Smooth muscle cell of bladder (primary cell): Measurements from ENCODE around the gene RPP30. TPM values are rescaled to one million over a fixed set of nuclear protein-coding genes. Genes with fewer than 3 reads are reported as not detected.

Experiments used
- total RNA-seq: library from RNA; depleted of rRNA; stranded (reverse); fragments of >200 nt; gene quantifications from 2 replicates; pipeline ENCODE4 v1.2.3, GENCODE V29; 2014

Gene RPP30
- 32.9 and 35.6 TPM in 2 replicates for total RNA-seq

DNA sequence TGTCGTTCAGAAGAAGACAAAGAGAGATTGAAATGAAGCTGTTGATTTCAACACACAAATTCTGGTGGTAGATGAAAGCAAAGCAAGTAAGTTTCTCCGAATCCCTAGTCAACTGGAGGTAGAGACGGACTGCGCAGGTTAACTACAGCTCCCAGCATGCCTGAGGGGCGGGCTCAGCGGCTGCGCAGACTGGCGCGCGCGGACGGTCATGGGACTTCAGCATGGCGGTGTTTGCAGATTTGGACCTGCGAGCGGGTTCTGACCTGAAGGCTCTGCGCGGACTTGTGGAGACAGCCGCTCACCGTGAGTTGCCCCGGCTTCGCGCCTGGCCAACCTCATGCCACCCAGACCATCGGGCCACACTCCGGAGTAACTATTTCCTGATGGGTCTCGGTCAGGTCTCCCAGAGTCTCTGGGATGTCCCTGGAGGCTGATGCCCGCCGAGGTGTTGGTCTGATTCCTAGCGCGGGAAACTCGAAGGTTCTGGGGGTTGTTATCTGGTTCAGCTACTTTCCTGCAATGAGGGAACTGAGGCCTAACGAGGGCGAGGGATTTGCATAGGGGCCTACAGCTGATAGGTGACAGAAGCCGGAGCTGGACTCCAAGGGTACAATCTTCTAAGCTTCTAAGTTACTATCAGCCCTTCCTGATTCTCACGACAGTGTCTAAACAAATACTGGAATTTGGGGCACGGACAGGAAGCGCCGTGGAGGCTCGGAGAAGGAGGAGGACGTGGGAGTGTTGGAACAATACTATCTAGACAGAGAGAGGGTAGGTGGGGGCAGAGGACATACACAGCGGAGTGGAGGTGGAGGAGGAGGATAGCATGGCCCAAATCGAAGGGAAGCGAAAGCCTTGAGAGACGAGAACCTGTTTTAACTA, at the start of gene RPP30:
Gene RPP30 (plus strand): TSS at position 209 of the 882 bp plus-strand sequence. CDS start 13 bp downstream, at position 222.

DNA sequence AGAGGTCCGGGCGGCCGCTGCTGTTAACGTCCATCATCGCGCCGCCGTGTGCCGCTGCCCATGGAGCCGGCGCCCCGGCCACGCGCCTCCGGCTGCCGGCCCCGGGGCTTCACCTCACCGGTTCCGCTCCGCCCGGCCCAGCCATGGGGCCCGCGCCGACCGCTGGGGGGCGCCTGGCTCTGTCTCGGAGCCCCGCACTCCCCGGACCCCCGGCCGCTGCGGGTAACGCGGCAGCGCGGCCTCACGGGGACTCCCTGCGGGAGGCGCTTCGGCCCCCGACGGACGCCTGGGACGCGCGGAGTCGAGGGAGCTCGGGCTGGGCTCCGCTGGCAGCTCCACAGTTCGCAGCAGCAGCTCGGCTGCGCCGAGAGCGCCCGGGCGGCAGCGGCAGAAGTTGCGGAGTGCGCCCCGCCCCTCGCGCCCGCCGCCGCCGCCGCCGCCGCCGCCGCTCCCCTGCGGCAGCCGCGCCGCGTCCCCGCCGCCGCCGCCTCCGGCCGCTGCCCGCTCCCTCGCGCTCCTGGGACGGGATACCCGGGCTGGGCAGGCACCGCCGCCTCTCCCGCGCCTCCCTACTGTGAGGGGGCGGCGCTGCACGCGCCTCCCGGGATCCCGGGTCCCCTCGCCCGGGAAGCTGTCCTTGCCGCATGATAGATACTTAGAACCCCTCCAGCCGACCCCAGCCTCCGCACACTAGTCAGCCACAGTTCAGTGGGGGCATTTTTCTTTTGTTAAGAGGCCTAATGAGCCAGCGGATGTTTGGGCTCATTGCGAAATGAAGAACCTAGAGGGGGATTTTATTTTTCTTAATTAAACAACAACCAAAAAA, 13.9 kb upstream of the RPP30 start, which contains the start of gene HTR7:
Gene HTR7 (minus strand): TSS at position 405 of the 826 bp plus-strand sequence. CDS start 368 bp downstream, at position 37.

DNA sequence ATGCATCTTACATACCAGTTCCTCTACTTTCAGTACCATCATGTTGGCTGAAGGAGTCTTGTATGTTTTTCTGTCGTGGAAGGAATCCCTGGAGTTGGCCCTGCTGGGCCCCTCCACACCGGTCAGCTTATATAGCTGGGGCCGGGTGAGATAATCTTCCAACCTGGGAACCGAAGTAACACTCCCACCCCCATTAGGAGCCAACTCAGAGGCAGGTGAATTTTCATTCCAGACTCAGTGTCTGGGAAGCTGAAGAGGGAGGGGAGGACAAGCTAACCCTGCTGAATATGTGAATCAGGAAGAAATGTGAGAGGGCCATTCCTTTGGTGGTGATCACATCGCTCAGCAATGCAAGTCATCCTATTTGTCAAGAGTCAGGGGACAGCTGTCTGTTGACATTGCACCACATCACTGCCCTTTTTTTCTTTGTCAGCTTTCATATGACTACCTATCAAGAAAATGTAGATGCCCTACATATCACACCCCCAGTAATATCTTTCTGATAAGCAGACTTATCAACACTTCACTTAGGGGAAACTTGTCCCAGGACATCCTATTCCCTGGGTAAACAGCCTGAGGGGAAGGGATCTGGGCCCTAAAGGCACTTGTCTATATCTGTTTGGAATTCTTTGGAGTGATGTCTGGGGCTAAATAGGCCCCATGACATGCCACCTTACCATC, 49.4 kb downstream of the RPP30 start, which contains the start of gene ANKRD1:
Gene ANKRD1 (minus strand): TSS at position 102 of the 681 bp plus-strand sequence. CDS start 60 bp downstream, at position 42.

Other genes starting within 250 kb of the RPP30 start
- 0.92 and 2.4 TPM in 2 replicates for gene HTR7, start 13.9 kb upstream of the RPP30 start, total RNA-seq
- 0.14 and 0.18 TPM in 2 replicates for gene ANKRD1, start 49.1 kb downstream of the RPP30 start, total RNA-seq